HG03064 (cell line): Measurements from ENCODE around the gene ACAP2.

ENCODE experiments used
- ATAC-seq: cut with Tn5 transposase; IDR thresholded peaks from one replicate; pipeline ENCODE4 v1.9.1; 2021; ENCODE audit warnings: low read depth; ENCODE audit not compliant: unreplicated experiment

The ACAP2 gene

GRCh38 chr3:195224980-195225580 is 217.7 kb downstream of the ACAP2 start:
- ATAC-seq, result no peak
